GM13976 (cell line): ENCODE results near the gene KCNH2.

Source experiments
- DNase-seq: peaks from one replicate; pipeline ENCODE4 v3.0.0; 2012; ENCODE audit warnings: low spot score
- in situ Hi-C: fragments of 300-500 bp; cut with MboI; formaldehyde crosslinking; loops from one replicate; pipeline ENCODE4 v1.12.0; 2022; ENCODE audit warnings: low sequenced_read_pairs, mixed read lengths, inconsistent platforms; ENCODE audit not compliant: unreplicated experiment
- TF ChIP-seq, protein P1 (sequence below): IDR thresholded peaks from 2 replicates; pipeline ENCODE4 v1.5.1; 2012; ENCODE audit warnings: borderline replicate concordance, mild to moderate bottlenecking; ENCODE audit not compliant: insufficient read depth; ENCODE audit errors: extremely low read depth, missing control alignments, control extremely low read depth

KCNH2 gene

DNA sequence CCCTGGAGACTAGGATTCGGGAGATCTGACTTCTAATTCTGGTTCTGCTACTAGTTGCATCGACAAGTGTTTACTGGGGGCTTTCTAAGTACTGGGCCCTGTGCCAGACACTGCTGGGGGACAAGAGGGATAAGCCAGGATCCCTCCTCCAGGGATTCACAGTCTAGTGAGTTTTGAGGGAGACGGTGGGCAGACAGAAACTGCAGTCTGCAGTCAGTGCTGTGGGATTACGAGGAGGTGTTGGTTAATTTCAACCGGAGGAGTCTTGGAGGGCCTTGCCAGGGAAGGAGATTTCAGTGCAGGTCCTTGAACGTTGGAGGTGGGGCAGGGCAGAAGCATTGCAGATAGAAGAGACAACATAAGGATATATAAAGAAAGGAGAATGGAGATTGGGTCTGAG lies 3.5 kb upstream of the KCNH2 start:
- in situ Hi-C loops: loop anchor here (10.0 kb wide), 1 partner anchor 207 kb away; no protein-coding TSS in a partner anchor

DNA sequence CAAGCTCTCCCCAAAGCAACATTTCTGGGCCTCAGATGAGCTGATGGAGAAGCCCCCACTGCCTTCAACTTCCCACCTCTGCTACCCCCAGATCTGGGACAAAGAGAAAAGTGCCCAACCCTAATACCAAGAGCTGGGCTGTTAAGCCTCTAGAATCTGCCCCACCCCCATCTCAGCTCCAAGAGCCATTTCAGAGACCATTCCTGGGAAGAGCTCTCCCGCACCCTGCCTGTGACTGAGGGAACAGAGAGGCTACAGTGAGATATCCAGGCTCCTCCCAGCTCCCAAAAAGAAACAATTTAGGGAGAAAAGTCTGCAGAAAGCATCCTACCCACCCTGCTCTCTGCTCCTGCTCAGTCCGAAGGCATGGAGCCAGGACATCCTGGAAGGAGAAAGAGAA lies 2.5 kb upstream of the KCNH2 start:
- DNase-seq: no peak
- in situ Hi-C loops: loop anchor here (10.0 kb wide), 1 partner anchor 206 kb away; no protein-coding TSS in a partner anchor
- TF ChIP-seq, protein P1, sequence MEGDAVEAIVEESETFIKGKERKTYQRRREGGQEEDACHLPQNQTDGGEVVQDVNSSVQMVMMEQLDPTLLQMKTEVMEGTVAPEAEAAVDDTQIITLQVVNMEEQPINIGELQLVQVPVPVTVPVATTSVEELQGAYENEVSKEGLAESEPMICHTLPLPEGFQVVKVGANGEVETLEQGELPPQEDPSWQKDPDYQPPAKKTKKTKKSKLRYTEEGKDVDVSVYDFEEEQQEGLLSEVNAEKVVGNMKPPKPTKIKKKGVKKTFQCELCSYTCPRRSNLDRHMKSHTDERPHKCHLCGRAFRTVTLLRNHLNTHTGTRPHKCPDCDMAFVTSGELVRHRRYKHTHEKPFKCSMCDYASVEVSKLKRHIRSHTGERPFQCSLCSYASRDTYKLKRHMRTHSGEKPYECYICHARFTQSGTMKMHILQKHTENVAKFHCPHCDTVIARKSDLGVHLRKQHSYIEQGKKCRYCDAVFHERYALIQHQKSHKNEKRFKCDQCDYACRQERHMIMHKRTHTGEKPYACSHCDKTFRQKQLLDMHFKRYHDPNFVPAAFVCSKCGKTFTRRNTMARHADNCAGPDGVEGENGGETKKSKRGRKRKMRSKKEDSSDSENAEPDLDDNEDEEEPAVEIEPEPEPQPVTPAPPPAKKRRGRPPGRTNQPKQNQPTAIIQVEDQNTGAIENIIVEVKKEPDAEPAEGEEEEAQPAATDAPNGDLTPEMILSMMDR: no peak

More for the DNA sequence above, 3.5 kb upstream of the KCNH2 start:
- DNase-seq: no peak
- TF ChIP-seq, protein P1: no peak

DNA sequence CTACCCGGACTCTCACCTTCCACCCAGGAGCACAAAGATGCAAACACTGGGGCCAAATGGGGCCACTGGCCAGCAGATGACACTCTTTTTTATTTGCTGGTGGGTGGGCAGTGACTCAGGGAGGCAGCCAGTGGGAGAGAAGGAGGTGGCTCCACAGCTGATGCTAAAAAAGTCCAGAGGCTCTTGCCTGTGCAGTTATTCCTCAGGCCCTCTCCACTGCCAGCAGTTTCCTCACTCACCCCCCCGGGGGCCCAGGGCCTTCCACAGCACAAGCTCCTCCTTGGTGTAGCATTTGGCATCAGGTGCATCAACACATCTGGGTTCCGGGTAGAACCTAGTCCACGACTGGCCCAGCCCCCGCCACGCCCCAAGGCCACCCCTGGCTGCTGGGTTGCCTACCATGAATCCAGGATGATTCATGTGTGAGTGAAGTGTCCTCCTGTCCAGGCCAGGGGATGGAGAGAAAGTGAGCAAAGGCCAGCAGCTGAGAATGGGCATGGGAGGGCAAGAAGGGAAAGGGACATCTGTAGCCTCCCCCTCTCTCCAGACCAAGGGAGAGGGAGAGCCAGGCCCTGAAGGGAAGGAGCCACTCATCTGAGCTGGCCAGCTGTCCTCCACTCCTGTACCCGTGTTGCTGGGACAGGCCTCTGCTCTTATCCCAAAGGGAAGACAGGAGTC lies 1.7 kb upstream of the KCNH2 start:
- no peak for DNase-seq
- TF ChIP-seq, protein P1: no peak
- in situ Hi-C loops: loop anchor here (10.0 kb wide), 1 partner anchor 205 kb away; no protein-coding TSS in a partner anchor

DNA sequence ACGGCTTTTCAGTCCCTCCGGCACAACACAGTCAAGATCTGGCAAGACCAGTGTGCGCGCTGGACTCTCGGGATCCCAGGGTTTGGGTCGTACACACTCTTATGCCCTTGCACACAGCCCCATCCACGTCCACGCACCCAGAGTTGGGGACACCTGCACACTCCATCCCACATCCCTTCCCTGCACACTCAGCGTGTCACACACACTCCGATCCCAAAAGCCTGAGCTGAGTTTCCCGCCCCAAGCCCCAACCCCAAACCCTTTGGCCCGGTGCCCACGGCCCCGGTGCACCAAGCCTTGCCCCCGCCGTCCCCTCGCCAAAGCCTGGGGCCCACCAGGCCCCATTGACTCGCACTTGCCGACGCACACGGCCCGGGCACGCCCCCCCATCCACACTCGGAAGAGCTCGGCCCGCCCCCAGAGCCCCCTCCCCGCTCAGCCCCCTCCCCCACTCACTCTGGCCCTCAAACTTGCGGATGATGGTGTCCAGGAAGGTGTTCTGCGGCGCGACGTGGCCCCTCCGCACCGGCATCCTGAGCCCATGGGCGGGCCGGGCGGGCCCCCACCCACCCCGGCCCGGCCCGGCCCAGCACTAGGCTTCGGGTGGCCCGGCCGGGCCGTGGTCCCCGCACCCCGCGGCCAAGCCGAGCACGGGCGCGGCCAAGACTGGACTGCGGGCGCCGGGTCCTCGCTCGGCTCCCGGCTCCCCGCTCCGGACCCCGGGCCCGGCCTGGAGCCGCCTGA lies 567 bp downstream of the KCNH2 start:
- DNase-seq: no peak
- in situ Hi-C loops: no loop called here
- TF ChIP-seq, protein P1: no peak

DNA sequence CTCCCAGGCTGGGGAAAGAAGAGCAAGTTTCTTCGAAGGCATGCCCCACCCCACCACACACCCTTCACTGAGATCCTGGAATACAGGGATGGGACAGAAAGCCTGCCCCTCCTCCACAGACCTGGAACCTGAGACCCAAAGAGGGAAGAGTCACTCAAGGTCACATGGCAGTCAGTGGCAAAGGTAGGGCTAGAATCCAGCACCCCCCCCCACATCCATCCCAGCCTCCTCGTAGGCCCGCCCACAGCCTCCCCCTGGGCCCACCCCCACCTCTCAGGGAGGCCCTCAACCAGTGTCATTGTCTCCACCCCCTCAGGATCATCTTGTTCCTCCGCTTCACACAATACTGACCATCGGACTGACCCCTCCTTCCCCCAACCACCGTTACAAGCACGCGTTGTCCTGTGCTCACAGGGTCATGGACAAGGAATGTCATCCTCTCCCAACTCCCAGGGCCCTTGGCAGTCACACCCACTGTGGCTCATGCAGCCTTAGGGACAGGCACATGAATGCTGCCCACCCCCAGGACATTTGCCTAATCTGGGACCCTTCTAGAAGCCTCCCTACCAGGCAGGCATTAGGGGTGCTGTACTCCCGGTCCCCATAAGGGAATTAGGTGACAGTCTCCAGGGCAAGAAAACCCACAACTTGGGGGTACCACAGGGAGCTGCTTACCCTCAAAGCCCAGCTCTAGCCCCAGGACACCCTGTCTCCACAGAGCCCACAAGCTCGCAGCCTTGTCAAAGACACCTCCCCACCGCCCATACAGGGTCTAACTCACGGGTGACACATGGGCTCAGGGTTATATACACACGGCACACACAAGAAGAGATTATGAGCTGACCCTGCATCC lies 1.4 kb downstream of the KCNH2 start:
- TF ChIP-seq, protein P1: no peak
- DNase-seq: no peak
- in situ Hi-C loops: no loop called here
